Breast epithelium (tissue), 4 donors: Measurements from ENCODE around the gene MSRB1. TPM values are rescaled to one million over a fixed set of nuclear protein-coding genes. Genes with fewer than 3 reads are reported as not detected.

Experiments used
- DNase-seq, 2 donors: peaks; one replicate each; pipeline ENCODE4 v3.0.0-alpha.2; 2019; ENCODE audit warnings: low spot score in 2 of 2
- H3K27ac ChIP-seq, 2 donors: fragments of 200-600 bp; sonication (generic) in 1 of 2; one replicate each; pipeline ENCODE4 v1.5.1; 2016 to 2019; ENCODE audit warnings: mild to moderate bottlenecking in 1 of 2
- H3K27me3 ChIP-seq, 2 donors: fragments of 200-600 bp; sonication (generic) in 1 of 2; one replicate each; pipeline versions ENCODE4 v1.5.1 to v1.6.0; 2017 to 2019; ENCODE audit warnings: control low read depth in 1 of 2, mild to moderate bottlenecking in 1 of 2
- H3K36me3 ChIP-seq: fragments of 200-600 bp; one replicate; pipeline ENCODE4 v1.5.1; 2019
- H3K4me1 ChIP-seq, 2 donors: fragments of 200-600 bp; sonication (generic); one replicate each; pipeline ENCODE4 v1.5.1; 2016 to 2019; ENCODE audit warnings: control low read depth in 1 of 2
- H3K4me3 ChIP-seq, 3 donors: fragments of 200-600 bp; sonication (generic); 1 replicate in 2 of 3; 2 replicates in 1 of 3; pipeline ENCODE4 v1.5.1; 2016 to 2019; ENCODE audit warnings: mild to moderate bottlenecking in 3 of 3, moderate library complexity in 2 of 3
- H3K9me3 ChIP-seq, 2 donors: fragments of 200-600 bp; sonication (generic) in 1 of 2; one replicate each; pipeline ENCODE4 v1.5.1; 2016 to 2019; ENCODE audit warnings: control low read depth in 1 of 2
- CTCF ChIP-seq, 3 donors: fragments of 450-650 bp; IDR thresholded peaks; one replicate each; pipeline ENCODE4 v1.5.1; 2016 to 2017; ENCODE audit warnings: antibody characterized with exemption in 3 of 3, mild to moderate bottlenecking in 3 of 3, moderate library complexity in 3 of 3
- POLR2A ChIP-seq: fragments of 450-650 bp; IDR thresholded peaks from one replicate; pipeline ENCODE4 v1.6.1; 2016; ENCODE audit warnings: antibody characterized with exemption, mild to moderate bottlenecking, moderate library complexity
- POLR2AphosphoS5 ChIP-seq, 3 donors: sonication (generic); formaldehyde crosslinking; IDR thresholded peaks; one replicate each; pipeline ENCODE4 v1.6.1; 2017; ENCODE audit warnings: antibody characterized with exemption in 3 of 3
- intact Hi-C: fragments of 100-400 bp; cut with DNase I; formaldehyde crosslinking; loops from one replicate; pipeline ENCODE4 v1.15.1; 2023; ENCODE audit warnings: low total_unique reads
- total RNA-seq, 3 donors: library from RNA; depleted of rRNA; stranded (reverse); fragments of >200 nt; gene quantifications; one replicate each; pipeline ENCODE4 v1.1.0, GENCODE V29; 2016

Gene MSRB1
- total RNA-seq, 3 donors from 2014 or later: 12.1 to 17.4 (median 17.0) TPM

- H3K27ac ChIP-seq: peak overlapping the region; percentile 38 to 51
- peak overlapping the region in 2 of 3 donors; percentile 36 to 60 for H3K4me3 ChIP-seq
- no peaks in the 10 kb centered on the region for H3K9me3 ChIP-seq
- no peak for TF ChIP-seq CTCF (IDR thresholded peaks at IDR 0.05)
- TF ChIP-seq POLR2A: no peak
- TF ChIP-seq POLR2AphosphoS5 (IDR thresholded peaks at IDR 0.05): no peak
- peaks cover 0 to 4% of the 10 kb centered on the region in 2 donors for H3K4me1 ChIP-seq
- intact Hi-C loops: no loop called here
- H3K36me3 ChIP-seq: peaks cover 10% of the 10 kb centered on the region
- H3K27me3 ChIP-seq: peaks cover 0 to 14% of the 10 kb centered on the region in 2 donors
- DNase-seq: no peak
These were observed 35.6 kb upstream of the MSRB1 start for GRCh38 chr16:1978476-1979120.

GRCh38 chr16:1977875-1978268 is 34.9 kb upstream of the MSRB1 start:
- peaks cover 10% of the 10 kb centered on the region for H3K36me3 ChIP-seq
- H3K4me1 ChIP-seq: peaks cover 4% of the 10 kb centered on the region in 2 donors
- peaks cover 0 to 14% of the 10 kb centered on the region in 2 donors for H3K27me3 ChIP-seq
- TF ChIP-seq POLR2A: no peak
- TF ChIP-seq POLR2AphosphoS5 (IDR thresholded peaks at IDR 0.05): no peak
- TF ChIP-seq CTCF (IDR thresholded peaks at IDR 0.05): no peak
- no peak for DNase-seq
- intact Hi-C loops: no loop called here
- H3K9me3 ChIP-seq: no peaks in the 10 kb centered on the region
- H3K4me3 ChIP-seq: no peak overlapping the region
- H3K27ac ChIP-seq: no peak overlapping the region

- Histone ChIP-seq H3K27me3 (peaks cover 0 to 14% of the 10 kb centered on the region in 2 donors), H3K36me3 (peaks cover 10% of the 10 kb centered on the region)
These were observed 34.2 kb upstream of the MSRB1 start for GRCh38 chr16:1976951-1977874.

GRCh38 chr16:1976216-1976520 is 33.2 kb upstream of the MSRB1 start:
- no peak overlapping the region for H3K27ac ChIP-seq
- no peaks in the 10 kb centered on the region for H3K9me3 ChIP-seq
- no peak for DNase-seq
- H3K36me3 ChIP-seq: peaks cover 10% of the 10 kb centered on the region
- TF ChIP-seq POLR2AphosphoS5 (IDR thresholded peaks at IDR 0.05) (no peak), POLR2A (no peak), CTCF (IDR thresholded peaks at IDR 0.05) (no peak)
- intact Hi-C loops: no loop called here
- no peak overlapping the region for H3K4me3 ChIP-seq
- H3K4me1 ChIP-seq: peaks cover 9 to 10% of the 10 kb centered on the region in 2 donors
- peaks cover 0 to 9% of the 10 kb centered on the region in 2 donors for H3K27me3 ChIP-seq

More at GRCh38 chr16:1976951-1977874, 34.2 kb upstream of the MSRB1 start:
- H3K27ac ChIP-seq: no peak overlapping the region
- TF ChIP-seq POLR2AphosphoS5 (IDR thresholded peaks at IDR 0.05) (no peak), POLR2A (no peak), CTCF (IDR thresholded peaks at IDR 0.05) (no peak)
- no peak overlapping the region for H3K4me3 ChIP-seq
- no peak for DNase-seq
- H3K9me3 ChIP-seq: no peaks in the 10 kb centered on the region
- intact Hi-C loops: no loop called here
- H3K4me1 ChIP-seq: peaks cover 8 to 10% of the 10 kb centered on the region in 2 donors
